NT2/D1 (cell line): ENCODE data around the gene FGF11.

Experiments
- DNase-seq: peaks from one replicate; pipeline ENCODE4 v3.0.0-alpha.2; 2011; ENCODE audit warnings: low read depth, low spot score
- H3K27me3 ChIP-seq: 2 replicates; pipeline ENCODE4 v1.6.0; 2011; ENCODE audit warnings: mild to moderate bottlenecking; ENCODE audit not compliant: insufficient read length, insufficient read depth
- H3K36me3 ChIP-seq: 2 replicates; pipeline ENCODE4 v1.6.1; 2011; ENCODE audit warnings: mild to moderate bottlenecking, low read length, mixed read lengths; ENCODE audit not compliant: insufficient read depth, insufficient read length
- H3K4me1 ChIP-seq: 2 replicates; pipeline ENCODE4 v1.5.1; 2011; ENCODE audit not compliant: insufficient read depth, insufficient read length
- H3K4me3 ChIP-seq: 2 replicates; pipeline ENCODE4 v1.5.1; 2011; ENCODE audit warnings: low read depth; ENCODE audit not compliant: insufficient read length
- H3K9ac ChIP-seq: 2 replicates; pipeline ENCODE4 v1.6.0; 2011; ENCODE audit warnings: low read depth; ENCODE audit not compliant: insufficient read length
- H3K9me3 ChIP-seq: 2 replicates; pipeline ENCODE4 v1.5.1; 2011; ENCODE audit warnings: mild to moderate bottlenecking, low read length; ENCODE audit not compliant: insufficient read depth
- SUZ12 ChIP-seq: IDR thresholded peaks from 2 replicates; pipeline ENCODE4 v1.6.1; 2011; ENCODE audit not compliant: insufficient read length, insufficient read depth; ENCODE audit errors: extremely low read depth
- YY1 ChIP-seq: IDR thresholded peaks from 2 replicates; pipeline ENCODE4 v1.6.1; 2011; ENCODE audit not compliant: insufficient read length, insufficient read depth
- ZNF274 ChIP-seq: IDR thresholded peaks from 2 replicates; pipeline ENCODE4 v1.6.1; 2011; ENCODE audit warnings: mild to moderate bottlenecking, low read depth, low read length

FGF11 gene

DNA sequence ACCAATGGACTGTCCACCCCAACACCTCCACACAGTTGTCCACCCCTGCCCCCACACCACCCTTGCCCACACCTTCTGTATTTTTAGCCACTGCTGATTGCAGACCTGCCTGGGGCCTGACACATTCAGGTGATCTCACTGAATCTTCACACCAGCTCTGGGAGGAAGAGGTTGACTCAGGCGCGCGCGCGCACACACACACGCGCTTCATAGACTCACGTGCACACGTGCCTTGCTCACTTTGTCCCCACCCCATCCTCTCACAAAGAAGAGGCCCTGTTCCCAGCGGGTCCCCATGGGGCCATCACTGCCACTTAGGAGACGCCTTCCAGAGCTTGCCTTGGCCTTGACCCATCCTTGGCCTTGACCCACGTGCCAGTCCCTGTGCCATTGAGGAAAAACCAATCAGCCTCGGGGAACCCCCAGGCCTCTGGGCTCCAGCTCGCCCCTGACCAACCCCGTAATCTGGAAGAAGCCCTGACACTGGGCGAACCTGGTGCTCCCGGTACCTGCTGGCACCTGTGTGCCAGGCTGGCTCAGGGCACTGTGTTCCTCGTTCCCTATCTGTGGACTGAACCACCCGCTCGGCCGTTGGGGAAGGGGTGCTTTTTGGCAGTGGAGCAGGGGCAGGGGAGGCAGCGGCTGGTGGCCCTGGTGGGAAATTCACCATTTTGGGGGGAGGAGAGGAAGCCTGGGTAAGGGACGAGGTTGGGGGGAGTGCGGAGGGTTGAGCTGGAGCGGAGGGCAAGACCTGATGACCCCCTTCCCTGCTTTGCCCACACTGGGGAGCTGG, 28.5 kb upstream of the FGF11 start:
- Histone ChIP-seq H3K4me3 (no peak overlapping the region), H3K36me3 (peaks cover 41% of the 10 kb centered on the region), H3K27me3 (no peaks in the 10 kb centered on the region), H3K9me3 (no peaks in the 10 kb centered on the region), H3K4me1 (peaks cover 3% of the 10 kb centered on the region), H3K9ac (no peak overlapping the region)
- DNase-seq, result no peak
- TF ChIP-seq YY1 (no peak), ZNF274 (no peak), SUZ12 (no peak)

GRCh38 chr17:7411427-7411750, 27.9 kb upstream of the FGF11 start:
- peaks cover 3% of the 10 kb centered on the region for H3K4me1 ChIP-seq
- no peak for DNase-seq
- no peaks in the 10 kb centered on the region for H3K9me3 ChIP-seq
- no peak overlapping the region for H3K9ac ChIP-seq
- TF ChIP-seq SUZ12 (no peak), YY1 (no peak), ZNF274 (no peak)
- H3K36me3 ChIP-seq, result peaks cover 45% of the 10 kb centered on the region
- H3K4me3 ChIP-seq, result no peak overlapping the region
- no peaks in the 10 kb centered on the region for H3K27me3 ChIP-seq

DNA sequence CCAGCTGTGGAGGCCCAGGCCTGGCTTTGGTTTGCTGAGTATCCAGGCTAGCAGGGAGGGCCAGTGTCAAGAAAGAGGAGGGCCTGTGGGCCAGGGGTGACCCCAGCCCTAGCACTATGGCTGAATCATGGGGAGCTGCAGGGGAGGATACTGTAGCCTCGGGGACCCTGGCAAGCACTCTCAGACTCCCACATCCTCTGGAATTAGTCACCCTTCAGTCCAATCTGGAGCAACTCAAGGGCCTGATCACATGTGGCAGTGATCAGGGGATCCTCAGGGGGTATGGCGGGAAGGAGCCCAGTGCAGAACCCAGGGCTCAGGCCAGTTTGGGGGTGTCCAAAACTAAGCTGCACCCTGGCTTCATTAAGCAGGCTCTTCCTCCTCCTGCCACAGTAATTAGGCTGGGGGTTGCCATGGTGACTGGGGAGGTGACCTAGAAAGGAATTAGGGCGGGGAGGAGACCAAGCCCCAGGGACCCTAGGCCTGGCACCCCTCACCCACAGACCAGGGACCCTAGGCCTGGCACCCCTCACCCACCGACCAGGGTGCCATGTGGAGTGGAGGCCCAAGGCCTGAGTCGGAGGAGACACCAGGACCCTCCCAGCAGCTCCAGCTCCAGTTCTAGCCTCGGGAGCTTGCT, 25.8 kb upstream of the FGF11 start:
- Histone ChIP-seq H3K4me1 (peaks cover 3% of the 10 kb centered on the region), H3K36me3 (peaks cover 59% of the 10 kb centered on the region), H3K4me3 (no peak overlapping the region), H3K9me3 (no peaks in the 10 kb centered on the region), H3K9ac (no peak overlapping the region), H3K27me3 (no peaks in the 10 kb centered on the region)
- DNase-seq, result no peak
- TF ChIP-seq SUZ12 (no peak), ZNF274 (no peak), YY1 (no peak)

GRCh38 chr17:7414837-7415236, 24.5 kb upstream of the FGF11 start:
- no peaks in the 10 kb centered on the region for H3K9me3 ChIP-seq
- no peak for TF ChIP-seq YY1
- TF ChIP-seq SUZ12, result no peak
- no peak for TF ChIP-seq ZNF274
- DNase-seq, result no peak
- H3K27me3 ChIP-seq, result no peaks in the 10 kb centered on the region
- peaks cover 50% of the 10 kb centered on the region for H3K36me3 ChIP-seq
- H3K9ac ChIP-seq, result no peak overlapping the region
- H3K4me1 ChIP-seq, result peaks cover 3% of the 10 kb centered on the region
- no peak overlapping the region for H3K4me3 ChIP-seq

DNA sequence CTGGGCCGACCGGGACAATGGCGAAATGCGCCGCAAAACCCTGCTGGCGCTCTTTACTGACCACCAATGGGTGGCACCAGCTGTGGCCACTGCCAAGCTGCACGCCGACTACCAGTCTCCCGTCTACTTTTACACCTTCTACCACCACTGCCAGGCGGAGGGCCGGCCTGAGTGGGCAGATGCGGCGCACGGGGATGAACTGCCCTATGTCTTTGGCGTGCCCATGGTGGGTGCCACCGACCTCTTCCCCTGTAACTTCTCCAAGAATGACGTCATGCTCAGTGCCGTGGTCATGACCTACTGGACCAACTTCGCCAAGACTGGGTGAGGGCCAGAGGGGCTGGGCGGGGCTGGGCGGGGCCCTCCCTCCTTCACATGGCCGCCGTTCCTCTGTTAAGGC, 23.5 kb upstream of the FGF11 start:
- no peak for TF ChIP-seq SUZ12
- TF ChIP-seq ZNF274, result no peak
- TF ChIP-seq YY1, result no peak
- Histone ChIP-seq H3K36me3 (peaks cover 42% of the 10 kb centered on the region), H3K4me3 (no peak overlapping the region), H3K9ac (no peak overlapping the region), H3K27me3 (no peaks in the 10 kb centered on the region), H3K9me3 (no peaks in the 10 kb centered on the region), H3K4me1 (peaks cover 3% of the 10 kb centered on the region)
- no peak for DNase-seq

DNA sequence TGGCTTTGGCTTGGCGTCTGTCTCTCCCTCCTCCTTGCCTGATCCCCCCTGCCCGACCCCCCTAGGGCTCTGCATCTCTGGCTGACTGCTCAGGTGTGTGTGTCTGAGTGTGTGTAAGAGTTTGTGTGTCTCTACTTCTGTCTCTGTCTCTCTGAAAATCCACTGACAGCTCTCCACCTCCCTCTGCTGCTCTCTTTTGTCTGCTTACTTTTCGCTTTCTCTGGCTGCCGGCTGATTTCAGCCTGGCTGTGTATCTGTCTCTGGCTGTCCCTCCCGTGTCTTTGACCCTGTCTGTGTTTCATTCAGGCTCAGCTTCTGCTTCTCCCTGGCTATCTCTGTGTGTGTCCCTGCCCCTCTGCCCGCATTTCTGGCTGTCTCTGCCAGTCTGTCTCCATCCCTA, 23.0 kb upstream of the FGF11 start:
- Histone ChIP-seq H3K36me3 (peaks cover 38% of the 10 kb centered on the region), H3K9me3 (no peaks in the 10 kb centered on the region), H3K27me3 (no peaks in the 10 kb centered on the region), H3K4me1 (peaks cover 3% of the 10 kb centered on the region), H3K9ac (peak overlapping the region; percentile 8), H3K4me3 (no peak overlapping the region)
- no peak for DNase-seq
- no peak for TF ChIP-seq YY1
- TF ChIP-seq SUZ12, result no peak
- TF ChIP-seq ZNF274, result no peak

GRCh38 chr17:7417056-7417655, 22.2 kb upstream of the FGF11 start:
- Histone ChIP-seq H3K4me3 (no peak overlapping the region), H3K9ac (no peak overlapping the region), H3K36me3 (peaks cover 38% of the 10 kb centered on the region), H3K9me3 (no peaks in the 10 kb centered on the region), H3K4me1 (peaks cover 3% of the 10 kb centered on the region), H3K27me3 (no peaks in the 10 kb centered on the region)
- TF ChIP-seq ZNF274 (no peak), YY1 (no peak), SUZ12 (no peak)
- no peak for DNase-seq
